SIG-M5 treated with dmso at 0.1 percent for 504 hours (cell line): Measurements from ENCODE around the gene IBSP.
A peak's percentile ranks its signal among the peaks of the same experiment; 100 is the strongest.

Source experiments
- DNase-seq: peaks from one replicate; lab custom pipeline; 2025; ENCODE audit not compliant: unreplicated experiment; lab: John Stamatoyannopoulos, UW

Gene IBSP, protein sequence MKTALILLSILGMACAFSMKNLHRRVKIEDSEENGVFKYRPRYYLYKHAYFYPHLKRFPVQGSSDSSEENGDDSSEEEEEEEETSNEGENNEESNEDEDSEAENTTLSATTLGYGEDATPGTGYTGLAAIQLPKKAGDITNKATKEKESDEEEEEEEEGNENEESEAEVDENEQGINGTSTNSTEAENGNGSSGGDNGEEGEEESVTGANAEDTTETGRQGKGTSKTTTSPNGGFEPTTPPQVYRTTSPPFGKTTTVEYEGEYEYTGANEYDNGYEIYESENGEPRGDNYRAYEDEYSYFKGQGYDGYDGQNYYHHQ

DNA sequence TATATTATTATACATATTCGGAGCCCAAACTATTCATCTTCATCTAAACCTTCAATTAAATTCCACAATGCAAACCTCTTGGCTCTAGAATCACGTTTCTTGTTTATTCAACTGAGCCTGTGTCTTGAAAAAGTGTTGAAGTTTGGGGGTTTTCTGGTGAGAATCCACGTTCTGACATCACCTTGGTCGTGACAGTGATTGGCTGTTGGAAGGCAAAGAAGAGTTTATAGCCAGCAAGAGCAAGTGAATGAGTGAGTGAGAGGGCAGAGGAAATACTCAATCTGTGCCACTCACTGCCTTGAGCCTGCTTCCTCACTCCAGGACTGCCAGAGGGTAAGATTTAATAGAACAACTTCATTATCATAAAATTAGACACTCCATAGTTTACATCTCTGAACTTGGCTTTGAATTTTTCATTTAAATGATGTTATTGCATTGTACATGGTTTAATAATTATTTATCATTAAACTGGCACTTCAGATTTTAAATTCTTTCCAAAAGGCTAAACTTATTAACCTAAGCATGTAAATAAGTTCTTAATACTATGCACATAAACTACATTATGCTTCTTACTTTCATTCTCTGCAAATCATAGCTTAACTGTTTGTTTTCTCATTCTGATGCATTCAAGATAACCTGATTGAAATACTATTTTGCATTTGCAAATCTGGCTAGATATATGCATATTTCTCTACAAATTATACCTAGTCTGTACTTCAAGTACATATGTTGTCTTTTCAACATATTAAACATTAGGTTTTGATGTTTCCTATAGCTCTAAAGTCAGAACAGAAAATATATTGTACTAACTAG is at the start of gene IBSP:
Gene IBSP (plus strand): TSS at position 254 of the 813 bp plus-strand sequence. CDS start 2,808 bp downstream, outside the sequence.
- DNase-seq: no peak

DNA sequence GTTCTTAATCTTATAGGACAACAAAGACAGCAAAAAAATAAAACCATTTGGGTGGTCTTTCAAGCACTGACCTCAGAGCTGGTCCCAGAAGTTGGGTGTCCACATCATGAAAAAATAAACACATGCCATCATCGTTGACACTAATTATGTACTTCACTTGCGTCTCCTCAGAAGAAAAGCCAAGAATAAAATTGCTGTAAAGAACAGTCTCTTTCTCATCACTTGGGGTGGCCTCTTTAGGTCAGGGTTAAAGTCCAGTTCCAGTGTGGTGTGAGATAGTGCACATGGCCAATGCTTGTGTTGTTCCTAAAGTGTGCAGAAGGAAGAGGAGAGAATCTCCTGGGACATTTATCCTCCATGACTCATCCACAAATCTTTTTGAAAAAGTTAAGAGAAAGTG is 49.5 kb upstream of the IBSP start:
- no peak for DNase-seq

DNA sequence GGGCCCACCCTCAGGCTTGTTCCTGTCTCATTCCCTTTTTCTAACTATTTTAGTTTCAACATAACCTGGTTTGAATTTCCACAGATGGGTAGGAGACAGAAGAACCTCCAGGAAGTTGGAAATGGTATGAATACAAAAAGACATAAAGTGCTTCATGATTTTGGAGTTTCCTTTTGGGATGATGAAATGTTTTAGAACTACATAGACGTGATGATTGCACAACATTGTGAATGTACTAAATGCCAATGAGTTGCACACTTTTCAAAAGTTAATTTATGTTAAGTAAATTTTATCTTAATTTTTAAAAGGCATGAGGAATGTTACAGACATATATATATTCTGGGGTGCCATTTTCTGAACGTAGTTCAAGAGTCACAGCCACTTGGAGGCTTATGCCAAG is 41.1 kb upstream of the IBSP start:
- no peak for DNase-seq

DNA sequence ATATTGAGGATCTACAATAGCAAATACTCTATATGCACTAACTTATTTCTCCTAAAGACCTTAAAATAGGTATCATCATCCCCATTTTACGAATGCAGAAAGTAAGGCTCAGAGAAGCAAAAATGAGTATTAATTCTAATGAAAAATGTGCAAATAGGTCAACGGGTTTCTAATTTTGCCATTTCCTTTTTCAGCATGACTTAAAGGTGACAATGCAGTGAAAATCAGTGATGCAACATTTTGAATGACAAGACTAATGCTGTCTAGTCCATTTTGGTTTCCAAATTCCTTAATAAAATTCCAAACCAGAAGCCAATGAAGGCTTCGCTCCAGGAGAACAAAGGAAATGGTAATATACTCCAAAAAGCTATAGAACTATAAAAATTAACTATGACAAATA is 37.0 kb upstream of the IBSP start:
- no peak for DNase-seq

DNA sequence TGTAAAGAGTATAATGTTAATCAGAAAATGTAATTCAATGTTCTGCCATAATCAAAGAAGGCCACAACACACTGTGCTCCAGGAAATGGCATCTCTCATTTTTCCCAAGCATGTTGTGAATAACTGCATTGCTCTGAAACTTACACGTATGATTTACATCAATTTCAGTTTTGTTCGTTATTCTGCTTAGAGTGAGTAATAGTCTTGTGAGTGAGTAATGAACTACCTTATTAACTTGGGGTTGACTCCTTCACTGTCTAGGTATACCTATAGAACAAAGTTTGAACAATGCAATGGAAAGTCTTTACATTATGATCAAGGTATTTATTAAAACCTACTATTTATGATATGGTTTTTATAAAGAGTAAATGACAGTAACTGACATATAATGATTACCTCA is 17.8 kb upstream of the IBSP start:
- DNase-seq: no peak

DNA sequence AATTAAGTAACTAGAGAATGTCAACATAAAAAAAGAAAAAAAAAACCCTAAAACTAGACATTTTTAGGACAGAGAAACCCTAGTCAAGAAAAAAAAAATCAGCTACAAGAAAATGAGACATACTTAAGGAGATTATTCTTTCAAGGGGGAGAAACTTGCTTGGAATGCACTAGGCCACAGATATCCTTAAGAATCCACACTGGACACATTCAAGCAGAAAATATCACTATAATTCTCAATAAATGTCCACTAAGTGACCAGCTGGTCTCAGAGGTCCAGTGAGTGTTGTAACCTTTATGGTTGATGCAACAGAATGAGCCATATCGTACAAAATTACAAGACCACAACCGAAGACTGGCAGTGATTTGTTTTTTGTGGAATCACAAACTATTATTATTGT is 15.6 kb upstream of the IBSP start:
- DNase-seq: no peak

DNA sequence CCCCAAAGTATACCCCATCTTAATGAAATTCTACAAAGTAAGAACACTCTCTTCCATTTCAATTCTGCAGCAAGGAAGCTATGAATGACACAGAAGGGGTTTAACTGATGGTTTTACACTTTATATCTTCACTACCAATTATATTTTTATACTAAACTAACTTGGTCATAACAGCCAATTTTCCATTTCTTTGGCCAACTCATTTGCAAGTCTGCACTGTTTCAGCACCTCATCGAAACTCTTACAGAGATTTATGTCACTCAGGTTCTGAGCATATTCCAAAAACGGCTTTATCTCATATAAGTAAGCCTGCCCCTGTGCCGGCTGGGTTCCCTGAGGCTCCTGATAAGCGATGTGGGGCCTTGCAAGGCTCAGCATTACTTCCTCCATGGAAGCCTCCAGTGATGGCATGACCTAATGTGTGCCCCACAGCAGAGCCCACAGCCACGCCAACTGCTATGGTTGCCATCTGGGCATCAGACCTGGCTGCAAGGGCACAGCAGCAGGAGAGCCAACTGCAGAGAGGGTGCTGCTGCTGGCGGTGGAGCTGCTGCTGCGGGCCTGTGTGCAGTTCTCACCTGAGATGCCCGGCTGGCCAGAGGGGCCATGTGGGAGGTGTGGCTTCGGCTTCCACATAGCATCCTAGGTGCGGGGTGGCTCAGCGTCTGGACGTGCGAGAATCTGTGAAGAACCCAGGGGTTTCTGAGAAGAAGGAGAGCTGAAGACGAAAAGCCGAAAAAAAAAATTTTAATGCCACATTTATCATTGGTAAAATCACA is 13.4 kb upstream of the IBSP start:
- no peak for DNase-seq

DNA sequence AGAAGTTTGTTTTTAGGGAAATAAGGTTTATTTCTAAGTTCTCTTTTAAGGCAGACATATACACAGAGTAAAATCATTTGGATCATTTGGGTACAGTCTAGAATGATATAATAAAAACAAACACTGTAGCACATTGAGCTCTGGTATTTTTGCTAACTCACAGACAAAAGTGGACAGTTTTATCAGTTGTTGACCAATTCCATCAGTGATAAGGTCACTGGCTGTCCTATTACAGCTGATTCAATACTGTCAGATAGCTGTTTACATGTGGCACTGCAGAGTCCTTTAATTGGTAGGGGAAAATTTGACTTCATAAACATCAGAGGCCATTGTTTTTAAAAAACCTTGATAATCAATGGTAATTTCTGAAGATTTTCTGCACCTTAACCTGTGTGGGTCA is 3.5 kb downstream of the IBSP start:
- no peak for DNase-seq

DNA sequence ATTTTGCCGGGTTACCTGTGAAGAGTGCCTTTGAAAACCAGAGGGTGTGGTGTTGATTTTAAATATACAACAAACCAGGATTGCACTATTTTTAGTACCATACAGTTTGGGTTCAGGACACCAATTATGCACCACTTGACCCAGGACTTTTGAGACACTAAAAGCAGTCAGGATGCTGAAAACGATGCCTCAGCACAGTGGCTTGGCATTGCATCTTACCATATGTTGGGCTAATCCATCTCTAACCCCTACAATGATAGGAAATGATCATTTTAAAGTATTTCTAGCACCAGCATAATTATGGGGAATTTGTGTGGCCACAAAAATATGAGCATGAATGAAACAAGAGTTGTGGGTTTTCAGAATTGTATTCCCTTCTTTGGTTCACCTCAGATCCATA is 4.1 kb downstream of the IBSP start:
- no peak for DNase-seq

DNA sequence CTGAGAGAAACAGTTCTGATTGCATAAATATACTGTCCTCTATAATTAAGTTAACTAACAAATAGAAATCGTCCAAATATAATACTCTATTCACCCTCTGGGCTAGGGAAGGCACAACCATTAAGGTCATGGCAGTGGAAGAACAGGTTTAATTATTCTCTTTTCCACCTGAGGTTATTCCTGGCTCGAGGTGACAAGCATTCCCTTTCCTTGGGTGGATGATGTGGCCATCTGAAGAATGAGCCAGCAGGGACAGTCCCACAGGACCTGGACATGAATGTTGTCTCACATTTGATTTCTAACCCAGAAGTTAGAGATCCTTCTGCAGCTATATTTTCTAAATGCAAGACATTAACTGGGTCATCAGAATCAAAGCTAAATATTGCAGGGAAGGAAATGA is 5.5 kb downstream of the IBSP start:
- DNase-seq: no peak

DNA sequence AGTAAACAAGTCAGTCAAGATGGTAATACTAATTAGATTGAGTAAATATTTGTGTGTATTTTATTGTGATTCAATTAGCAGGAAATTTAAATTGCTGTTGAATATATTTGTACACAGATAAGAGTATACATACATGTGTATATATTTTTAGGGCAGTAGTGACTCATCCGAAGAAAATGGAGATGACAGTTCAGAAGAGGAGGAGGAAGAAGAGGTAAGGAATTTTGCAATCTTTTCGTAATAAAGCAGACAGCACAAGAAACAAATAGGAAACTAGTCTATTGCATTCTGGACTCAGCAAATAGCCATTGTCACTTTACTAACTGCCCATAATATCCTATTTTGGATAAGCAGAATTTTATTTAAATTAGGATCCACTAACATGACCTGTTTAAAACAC is 6.6 kb downstream of the IBSP start:
- peak; percentile 59 for DNase-seq

DNA sequence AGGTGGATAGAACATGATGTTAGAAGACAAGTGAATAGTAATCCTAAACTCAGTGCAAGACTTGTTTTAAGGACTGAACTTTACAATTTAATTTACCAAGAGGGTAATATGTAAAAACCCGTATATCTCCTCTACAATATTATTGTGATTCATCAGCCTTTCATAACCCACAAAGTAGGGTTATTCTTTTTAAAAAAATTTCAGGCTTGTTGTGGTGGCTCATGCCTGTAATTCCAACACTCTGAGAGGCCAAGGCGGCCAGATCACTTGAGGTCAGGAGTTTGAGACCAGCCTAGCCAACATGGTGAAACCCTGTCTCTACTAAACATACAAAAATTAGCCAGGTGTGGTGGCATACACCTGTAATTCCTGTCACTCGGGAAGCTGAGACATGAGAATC is 7.2 kb downstream of the IBSP start:
- no peak for DNase-seq

DNA sequence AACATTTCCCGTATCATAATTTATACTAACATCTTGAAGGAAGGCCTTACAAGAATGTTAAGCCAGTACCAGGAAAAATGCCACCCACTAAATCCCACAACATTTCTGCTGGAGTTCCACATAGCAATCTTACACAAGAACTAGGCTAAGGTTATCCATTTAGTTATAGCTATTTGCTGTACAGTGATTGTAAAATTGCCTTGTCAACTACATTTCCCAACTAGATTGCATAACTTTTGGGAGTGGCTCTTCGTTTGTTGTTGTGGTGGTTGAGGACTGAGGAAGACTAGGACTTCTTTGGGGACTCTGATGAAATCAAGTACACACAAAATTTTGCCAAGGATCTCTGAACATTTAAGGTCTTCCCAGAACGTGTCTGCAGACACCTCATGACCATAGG is 8.0 kb downstream of the IBSP start:
- DNase-seq: peak; percentile 35

DNA sequence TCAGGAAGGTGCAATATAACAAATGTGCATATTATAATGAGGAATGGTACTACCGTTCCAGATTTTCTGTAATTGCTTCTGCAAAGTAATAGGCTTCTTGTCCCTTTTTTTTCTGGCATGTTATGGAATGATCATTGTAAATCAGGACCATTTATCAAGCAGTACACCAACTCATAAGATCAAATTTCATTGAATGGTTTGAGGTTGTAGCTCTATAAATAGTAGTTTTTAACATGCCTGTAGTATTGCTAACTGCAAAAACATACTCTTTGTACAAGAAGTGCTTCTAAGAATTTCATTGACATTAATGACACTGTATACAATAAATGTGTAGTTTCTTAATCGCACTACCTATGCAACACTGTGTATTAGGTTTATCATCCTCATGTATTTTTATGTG is 12.6 kb downstream of the IBSP start:
- DNase-seq: no peak

DNA sequence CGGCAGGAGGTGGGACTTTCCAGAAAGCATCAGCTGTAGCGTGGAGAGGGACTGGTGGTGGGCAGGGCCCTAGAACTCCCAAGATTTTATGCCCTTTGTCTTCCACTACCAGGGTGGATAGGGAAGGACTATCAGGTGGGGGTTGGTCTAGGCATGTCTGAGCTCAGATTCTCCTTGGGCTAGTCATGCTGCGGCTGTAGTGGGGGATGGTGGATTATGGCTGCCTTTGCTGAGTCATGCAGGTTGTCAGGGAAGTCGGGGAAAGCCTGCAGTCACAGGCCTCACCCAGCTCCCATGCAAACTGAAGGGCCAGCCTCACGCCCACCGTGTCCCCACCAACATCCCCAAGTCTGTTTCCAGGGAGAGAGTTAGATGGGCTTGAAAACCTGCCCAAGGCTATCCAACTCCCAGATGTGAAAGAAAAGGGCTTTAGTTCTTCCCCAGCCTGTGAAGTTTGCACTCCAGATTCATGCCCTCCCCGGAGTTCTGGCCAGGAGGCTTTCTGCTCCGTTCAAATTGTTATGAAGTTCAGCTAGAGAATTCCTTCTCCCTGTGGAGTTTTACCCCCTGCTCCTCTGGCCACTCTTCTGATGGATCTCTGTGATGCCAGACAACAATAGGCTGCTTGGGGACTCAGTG is 20.0 kb downstream of the IBSP start:
- no peak for DNase-seq

DNA sequence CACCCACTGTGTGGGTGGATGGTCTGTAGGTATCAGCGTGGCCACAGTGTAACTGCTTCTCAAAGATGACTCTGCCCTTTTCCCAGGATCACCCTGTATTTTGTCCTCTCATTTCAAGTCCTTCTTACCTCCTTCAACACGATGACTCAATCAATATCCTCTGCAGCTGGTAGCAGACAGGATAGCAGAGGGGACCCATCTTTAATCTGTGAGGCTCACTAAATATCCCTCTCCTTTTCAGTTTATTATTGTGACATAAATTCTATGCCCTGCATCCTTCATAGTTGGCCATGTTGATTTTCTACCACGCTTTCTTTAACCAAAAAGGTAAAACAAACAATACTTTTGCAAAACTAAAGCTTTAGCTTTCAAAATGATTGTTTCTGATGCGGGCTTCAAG is 23.8 kb downstream of the IBSP start:
- DNase-seq: no peak

DNA sequence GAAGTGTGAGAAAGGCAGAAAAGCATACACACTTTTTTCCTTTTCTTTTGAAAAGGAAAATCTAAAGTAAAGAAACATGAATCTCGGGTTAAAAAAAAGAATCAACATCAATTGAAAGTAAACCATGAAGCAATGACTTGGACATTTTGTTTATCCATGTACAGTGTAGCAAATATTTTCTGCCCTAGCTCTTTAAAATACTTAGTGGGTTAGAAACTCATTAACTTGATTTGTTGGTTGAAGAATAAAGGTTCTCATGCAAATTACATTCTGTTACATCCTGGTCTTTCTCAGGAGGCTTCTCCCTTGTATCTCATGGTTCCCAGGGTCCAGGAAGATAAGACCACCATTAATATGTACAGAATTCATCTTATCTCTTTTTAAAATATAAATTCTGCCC is 24.4 kb downstream of the IBSP start:
- DNase-seq: no peak

DNA sequence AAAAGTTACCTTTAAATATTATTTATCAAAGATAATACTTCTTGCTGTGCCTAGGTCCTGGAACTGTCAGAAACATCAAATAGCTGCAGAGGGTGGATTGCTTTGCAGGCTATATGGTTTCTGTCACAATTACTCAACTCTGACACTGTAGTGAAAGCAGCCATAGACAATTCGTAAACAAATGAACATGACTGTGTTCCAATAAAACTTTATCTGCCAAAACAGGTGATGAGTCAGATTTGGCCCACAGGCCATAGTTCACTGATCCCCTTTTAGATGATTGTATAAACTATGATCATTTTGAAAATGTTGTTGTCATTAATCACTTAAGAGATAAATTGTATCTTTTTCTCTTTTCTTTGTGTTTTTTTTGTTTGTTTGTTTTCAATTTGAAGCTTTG is 25.0 kb downstream of the IBSP start:
- DNase-seq: no peak

DNA sequence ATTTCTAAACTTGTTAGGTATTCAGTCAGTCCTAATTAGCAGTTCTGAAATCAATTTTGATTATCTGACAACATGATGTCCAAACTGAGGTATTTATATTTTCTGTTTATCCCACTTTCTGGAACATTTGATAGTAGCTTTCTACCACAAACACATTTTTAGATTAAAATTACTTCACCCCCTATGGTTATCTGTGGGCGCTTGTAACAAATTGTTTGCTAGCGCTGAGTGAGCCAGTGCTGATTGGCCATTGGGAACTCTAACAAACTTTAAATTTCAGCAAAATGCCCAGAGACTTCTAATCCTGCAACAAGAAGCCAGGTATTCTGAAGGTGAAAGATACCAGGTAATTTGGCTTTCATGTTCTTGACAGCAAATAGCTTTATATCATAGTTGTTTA is 33.3 kb downstream of the IBSP start, which contains the start of gene MEPE:
Gene MEPE (plus strand): TSS at position 301 of the 400 bp plus-strand sequence. CDS start 1,746 bp downstream, outside the sequence.
- no peak for DNase-seq

DNA sequence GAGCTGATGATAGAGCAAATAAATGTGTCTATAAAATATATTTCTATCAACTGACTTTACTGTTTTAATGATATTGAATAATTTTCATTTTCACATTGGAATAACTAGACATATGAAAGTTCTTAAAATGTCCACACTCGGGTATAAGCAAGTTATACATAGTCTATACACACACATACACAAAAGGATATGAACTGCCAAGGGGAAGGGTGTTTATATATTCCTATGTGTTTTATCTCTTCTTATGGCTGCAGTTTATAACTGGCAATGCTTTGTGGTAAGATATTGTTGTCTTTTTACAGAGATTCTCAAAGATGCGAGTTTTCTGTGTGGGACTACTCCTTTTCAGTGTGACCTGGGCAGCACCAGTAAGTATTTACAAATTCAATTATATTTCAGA is 35.0 kb downstream of the IBSP start:
- no peak for DNase-seq

DNA sequence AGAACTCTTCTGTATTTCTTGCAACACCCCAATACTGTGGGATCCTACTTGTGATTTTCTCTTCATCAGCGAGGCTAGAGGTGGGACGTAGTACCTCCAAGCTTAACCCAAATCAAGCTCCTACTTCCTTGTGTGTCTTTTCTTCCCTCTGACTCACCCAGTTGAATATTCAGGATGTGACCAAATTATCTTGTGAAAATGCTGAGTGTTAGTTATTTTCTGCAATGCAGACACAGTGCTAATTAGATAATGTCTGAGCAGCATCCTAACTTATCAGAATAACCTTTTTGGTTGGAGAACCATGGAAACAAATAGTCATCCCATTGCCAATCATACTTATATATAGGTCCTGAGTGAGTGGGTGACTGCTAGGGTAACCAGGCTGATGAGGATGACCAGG is 35.8 kb downstream of the IBSP start:
- DNase-seq: no peak
